Measurements from ENCODE around the gene LRCOL1.

- TF ChIP-seq CTCF (IDR thresholded peaks at IDR 0.05; ENCODE audit: insufficient read depth, low read length, poor library complexity, severe bottlenecking) (no peak), EZH2phosphoT487 (conservative IDR thresholded peaks at IDR 0.05; ENCODE audit: low read length) (no peak)
Measured at GRCh38 chr12:132560364-132560613, 50.1 kb downstream of the LRCOL1 start.
